HG02678 (cell line): ENCODE measurements around the gene ZRANB3.
"Not testable (repeated sequence)": the region's sequence is repeated elsewhere in the genome, so short reads cannot be mapped to it uniquely, and the experiment has no call there.

Experiments
- ATAC-seq: cut with Tn5 transposase; IDR thresholded peaks from one replicate; pipeline ENCODE4 v1.9.1; 2021; ENCODE audit warnings: mild to moderate bottlenecking, moderate library complexity; ENCODE audit not compliant: unreplicated experiment

The ZRANB3 gene

DNA sequence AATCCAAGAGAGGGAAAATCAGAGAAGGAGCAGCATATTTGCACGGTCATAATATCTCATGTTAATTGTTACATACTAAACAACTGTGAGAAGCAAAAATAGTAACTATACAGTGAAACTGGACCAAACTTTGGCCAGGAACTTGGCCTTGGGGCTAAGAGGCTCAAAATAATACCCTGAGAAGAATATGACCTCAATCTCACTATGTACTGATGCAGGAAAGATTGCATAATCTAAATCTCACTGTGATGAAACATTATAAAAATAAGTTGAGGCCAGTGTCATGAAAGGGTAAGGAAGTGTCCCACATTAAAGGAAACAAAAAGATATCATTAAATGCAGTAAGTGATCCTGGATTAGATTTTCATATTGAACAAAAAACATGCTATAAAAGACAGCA is 36.5 kb downstream of the ZRANB3 start:
- ATAC-seq, result no peak

DNA sequence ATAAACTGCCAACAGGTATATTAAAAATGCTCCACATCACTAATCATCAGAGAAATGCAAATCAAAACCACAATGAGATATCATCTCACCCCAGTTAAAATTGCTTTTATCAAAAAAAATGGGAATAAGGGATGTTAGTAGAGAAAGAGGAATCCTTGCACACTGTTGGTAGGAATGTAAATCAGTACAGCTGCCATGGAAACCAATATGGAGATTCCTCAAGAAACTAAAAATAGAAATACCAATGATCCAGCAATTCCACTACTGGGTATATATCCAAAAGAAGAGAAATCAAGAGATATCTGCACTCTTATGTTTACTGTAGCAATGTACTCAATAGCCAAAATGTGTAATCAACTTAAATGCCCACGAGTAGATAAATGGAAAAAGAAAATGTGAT is 40.6 kb downstream of the ZRANB3 start:
- ATAC-seq, result no peak

DNA sequence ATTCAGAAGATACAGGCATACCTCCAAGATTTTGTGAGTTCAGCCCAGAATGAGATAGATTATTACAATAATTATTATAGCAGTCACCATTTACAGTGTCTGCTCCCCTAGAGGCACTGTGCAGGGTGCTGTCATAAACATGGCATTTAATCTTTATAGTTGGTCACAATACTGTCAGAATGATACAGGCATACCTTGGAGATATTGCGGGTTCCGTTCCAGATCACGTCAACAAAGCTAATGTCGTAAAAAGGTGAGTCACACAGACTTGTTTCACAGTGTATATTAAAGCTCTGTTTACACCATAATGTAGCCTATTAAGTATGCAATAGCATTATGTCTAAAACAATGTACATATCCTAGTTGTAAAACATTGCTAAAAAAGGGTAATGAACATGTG is 45.6 kb downstream of the ZRANB3 start:
- no peak for ATAC-seq

DNA sequence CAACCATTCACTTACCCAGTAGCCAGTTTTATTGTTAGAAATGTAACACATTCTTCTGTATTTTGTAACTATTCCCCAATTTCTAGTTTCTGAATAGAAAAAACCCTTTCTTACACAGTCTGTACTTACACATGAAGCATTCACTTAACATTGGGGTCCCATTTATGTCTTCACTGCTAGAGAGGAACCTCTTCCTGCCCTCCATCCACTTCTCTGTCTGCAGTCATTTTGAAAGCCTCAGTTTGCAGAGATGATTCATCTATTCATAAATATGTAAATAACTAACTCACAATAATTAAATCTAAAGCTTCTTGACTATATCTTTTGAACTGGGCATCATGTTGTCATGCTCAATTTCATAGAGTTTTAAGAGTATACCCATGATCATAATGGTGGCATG is 55.9 kb downstream of the ZRANB3 start:
- ATAC-seq, result no peak

DNA sequence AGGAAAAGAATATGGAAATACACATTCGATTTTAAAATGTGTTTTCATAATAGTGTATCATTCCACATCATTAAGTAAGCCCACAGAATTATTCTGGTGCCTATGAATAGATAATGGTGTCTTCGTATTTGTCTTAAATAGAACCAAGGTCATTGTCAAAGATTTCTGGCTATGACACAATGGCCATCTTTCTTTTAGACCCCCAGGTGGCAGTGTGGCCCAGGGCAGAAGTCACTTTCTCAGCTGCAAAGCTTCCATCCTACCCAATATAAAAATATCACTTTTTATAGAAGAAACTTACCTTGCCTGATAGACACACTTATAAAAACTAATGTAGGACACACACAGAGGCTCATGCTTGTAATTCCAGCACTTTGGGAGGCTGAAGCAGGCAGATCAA is 57.5 kb downstream of the ZRANB3 start:
- no peak for ATAC-seq

DNA sequence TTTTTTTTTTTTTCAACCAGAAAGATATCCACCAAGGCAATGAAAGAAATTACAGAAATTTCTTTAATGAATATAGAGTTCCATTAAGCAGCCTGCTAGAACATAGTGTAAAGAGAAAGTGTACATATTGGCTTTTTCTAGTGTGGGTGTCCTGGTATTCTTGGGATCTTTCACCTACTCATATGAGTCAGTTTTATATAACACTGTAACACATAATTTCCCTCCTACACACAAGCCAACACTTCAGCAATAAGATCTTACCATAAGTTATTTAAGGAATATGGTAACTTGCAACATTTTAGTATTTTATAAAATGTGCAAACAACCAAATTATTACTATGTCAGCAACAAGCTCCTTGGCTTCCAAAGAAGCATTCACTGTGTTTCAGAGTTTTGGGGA is 59.9 kb downstream of the ZRANB3 start:
- no peak for ATAC-seq

DNA sequence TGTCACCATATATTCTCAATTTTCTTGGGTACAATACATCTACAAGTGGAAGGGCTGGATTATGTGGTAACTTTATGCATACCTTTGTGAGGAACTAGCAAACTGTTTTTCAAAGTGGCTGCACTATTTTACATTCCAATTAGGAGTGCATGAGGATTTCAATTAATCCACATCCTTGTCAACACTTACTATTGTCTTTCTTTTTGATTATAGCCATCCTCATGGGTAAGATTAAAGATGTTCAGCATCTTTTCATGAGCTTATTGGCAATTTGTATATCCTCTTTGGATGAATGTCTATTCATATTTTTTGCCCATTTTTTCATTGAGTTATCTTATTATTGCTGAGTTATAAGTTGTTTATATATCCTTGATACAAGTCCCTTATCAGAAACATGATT is 73.7 kb downstream of the ZRANB3 start:
- ATAC-seq, result no peak

DNA sequence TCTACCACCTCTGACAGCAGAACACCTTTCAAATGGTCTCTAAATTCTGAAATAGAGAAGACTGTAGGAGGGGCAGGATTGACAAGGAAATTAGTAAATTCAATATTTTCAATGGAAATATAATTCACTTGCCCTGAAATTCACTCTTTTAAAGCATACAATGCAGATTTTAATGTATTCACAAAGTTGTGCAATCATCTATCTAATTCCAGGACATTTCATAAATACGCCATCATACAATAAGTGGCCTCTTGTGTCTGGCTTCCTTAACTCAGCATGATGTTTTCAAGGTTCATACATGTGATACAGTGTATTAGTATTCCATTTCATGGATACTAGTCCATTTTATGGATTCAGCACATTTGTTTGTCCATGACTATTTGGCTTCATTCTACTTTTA is 74.2 kb downstream of the ZRANB3 start:
- ATAC-seq, result no peak

DNA sequence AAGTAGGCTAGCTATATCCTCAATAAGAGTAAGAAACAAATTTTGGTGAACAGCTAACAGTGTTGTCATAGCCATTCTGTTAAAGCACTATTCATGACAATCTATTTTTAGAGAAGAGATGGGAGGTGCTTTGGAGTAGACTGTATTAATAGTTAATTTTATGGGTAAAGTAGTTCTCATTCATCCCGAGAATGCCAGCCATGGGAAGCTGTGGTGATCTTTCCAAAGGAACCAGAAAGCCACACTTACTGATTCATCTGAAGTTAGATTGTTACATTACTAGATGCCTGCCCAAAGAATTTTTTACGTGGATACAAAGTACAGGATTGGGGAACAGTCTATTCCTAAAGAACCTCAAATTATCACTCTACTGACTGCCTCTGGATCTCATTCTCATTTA is 74.6 kb downstream of the ZRANB3 start:
- ATAC-seq, result no peak

DNA sequence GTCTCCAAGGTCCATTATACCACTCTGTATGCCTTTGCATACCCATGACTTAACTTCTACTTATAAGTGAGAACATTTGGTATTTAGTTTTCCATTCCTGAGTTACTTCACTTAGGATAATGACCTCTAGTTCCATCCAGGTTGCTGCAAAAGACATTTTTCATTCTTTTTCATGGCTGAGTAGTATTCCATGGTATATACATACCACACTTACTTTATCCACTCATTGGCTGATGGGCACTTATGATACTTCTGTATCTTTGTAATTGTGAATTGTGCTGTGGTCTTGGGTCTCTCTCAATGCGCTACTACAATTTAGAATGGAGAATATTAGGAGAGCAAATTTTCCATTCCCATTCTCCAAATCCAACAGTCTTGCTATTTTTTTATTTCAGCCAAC is 76.4 kb downstream of the ZRANB3 start:
- no peak for ATAC-seq

DNA sequence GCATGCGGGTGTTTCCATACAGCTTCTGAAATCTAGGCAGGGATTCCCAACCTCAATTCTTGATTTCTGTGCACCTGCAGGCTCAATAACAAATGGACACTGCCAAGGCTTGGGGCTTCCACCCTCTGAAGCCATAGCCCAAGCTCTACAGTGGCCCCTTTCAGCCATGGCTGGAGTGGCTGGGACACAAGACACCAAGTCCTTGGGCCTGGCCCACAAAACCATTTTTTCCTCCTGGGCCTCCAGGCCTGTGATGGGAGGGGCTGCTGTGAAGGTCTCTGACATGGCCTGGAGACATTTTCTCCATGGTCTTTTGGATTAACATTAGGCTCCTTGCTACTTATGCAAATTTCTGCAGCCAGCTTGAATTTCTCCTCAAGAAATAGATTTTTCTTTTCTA is 78.0 kb downstream of the ZRANB3 start:
- not testable (repeated sequence) for ATAC-seq

DNA sequence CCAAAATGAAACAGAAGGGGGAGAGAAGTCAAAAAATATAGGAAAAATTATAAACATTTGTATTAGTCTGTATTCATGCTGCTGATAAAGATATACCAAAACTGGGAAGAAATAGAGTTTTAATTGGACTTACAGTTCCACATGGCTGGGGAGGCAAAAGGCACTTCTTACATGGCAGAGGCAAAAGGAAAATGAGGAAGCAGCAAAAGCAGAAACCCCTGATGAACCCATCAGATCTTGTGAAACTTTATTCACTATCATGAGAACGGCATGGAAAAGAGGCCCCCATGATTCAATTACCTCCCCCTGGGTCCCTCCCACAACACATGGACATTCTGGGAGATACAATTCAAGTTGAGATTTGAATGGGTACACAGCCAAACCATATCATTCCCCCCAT is 79.1 kb downstream of the ZRANB3 start:
- no peak for ATAC-seq

DNA sequence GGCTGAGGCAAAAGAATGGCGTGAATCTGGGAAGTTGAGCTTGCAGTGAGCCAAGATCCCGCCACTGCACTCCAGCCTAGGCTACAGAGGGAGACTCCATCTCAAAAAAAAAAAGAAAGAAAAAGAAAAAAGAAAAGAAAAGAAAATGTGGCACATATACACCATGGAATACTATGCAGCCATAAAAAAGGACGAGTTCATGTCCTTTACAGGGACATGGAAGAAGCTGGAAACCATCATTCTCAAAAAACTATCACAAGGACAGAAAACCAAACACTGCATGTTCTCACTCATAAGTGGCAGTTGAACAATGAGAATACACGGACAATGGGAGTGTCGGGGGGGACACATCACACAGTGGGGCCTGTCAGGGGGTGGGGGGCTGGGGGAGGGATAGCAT is 88.0 kb downstream of the ZRANB3 start:
- not testable (repeated sequence) for ATAC-seq

DNA sequence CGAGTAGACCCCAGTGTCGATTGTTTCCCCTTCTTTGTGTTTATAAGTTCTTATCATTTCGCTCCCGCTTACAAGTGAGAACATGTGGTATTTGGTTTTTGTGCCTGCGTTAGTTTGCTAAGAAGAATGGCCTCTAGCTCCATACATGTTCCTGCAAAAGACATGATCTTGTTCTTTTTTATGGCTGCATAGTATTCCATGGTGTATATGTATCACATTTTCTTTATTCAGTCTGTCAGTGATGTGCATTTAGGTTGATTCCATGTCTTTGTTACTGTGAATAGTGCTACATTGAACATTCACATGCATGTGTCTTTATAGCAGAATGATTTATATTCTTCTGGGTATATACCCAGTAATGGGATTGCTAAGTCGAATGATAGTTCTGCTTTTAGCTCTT is 95.9 kb downstream of the ZRANB3 start:
- ATAC-seq, result not testable (repeated sequence)

DNA sequence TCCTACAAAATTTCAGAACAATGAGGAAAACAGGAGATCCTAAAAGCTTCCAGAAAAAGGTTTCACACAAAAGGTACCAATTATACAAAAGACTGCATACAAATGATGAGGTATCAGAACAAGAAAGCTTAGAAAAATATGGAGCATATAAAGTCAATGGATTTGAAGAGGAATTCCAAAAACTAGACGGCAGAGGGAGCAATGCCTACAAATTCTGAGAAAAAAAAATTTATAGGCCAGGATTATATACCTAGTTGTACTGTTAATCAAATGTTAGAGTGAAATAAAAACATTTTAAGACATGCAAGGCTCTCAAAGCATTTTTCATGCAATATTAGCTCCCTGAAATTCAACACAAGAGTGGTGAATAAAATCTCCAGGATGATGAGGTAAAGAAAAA is 106.2 kb downstream of the ZRANB3 start:
- no peak for ATAC-seq

DNA sequence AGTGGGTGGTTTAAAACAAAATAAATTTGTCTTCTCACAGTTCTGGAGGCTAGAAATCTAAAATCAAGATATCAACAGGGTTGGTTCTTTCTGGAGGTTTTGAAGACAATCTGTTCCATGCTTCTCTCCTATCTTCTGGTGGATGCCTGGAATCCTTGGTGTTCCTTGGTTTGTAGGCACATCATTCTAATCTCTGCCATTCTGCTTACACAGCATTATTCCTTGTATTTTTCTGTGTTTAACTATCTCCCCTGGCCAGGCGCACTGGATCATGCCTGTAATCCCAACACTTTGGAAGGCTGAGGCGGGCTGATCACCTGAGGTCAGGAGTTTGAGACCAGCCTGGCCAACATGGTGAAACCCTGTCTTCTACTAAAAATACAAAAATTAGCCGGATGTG is 108.1 kb downstream of the ZRANB3 start:
- no peak for ATAC-seq

DNA sequence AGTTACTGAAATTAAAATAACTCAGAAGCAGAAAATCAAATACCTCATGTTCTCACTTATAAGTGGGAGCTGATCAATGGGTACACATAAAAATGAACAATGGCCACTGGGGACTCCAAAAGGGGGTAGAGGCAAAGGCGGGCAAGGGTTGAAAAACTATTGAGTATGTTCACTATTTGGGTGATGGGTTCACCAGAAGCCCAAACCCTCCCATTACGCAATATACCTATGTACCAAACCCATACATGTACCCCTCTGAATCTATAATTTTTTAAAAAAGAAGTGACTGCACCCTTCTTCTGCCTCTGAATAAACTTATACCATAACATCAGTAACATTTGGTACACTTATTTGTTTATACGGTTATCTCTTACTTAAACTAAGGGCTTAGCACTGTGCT is 119.4 kb downstream of the ZRANB3 start:
- no peak for ATAC-seq

DNA sequence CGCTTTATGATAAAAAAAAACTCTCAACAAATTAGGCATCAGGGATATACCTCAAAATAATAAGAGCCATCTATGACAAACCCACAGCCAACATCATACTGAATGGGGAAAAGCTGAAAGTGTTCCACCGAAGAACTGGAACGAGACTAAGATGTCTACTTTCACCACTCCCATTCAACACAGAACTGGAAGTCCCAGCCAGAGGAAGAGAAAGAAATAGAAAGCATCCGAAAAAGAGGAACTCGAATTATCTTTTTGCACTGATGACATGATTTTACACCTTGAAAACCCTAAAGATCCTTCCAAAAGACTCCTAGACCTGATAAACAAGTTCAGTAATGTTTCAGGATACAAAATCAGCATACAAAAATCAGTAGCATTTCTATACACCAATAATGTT is 121.6 kb downstream of the ZRANB3 start:
- no peak for ATAC-seq

DNA sequence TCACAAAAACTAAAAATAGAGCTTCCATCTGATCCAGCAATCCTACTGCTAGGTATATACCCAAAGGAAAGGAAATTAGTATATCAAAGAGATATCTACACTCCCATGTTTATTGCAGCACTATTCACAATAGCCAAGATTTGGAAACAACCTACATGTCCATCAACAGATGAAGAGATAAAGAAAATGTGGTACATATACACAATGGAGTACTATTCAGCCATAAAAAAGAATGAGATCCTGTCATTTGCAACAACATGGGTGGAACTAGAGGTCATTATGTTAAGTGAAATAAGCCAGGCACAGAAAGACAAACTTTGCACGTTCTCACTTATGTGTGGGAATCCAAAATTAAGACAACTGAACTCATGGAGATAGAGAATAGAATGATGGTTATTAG is 134.8 kb downstream of the ZRANB3 start:
- not testable (repeated sequence) for ATAC-seq

DNA sequence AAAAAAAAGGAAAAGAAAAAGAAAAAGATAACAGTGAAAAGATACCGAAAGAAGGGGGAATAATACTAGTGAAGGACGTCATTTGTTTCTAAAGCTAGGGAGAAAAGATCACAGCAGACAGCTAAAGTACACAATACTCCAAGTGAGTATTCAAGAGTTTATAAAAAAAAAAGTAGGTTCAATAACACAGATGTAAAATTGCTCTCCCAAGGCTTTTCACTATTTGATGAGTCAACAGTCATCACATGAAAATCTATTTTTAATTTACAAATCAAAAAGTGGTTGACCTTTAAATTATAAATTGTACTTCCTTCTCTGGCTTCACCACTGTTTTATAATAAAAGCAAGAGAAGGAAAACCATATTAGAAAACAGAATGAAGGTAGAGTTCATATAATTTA is 144.0 kb downstream of the ZRANB3 start:
- ATAC-seq, result no peak

DNA sequence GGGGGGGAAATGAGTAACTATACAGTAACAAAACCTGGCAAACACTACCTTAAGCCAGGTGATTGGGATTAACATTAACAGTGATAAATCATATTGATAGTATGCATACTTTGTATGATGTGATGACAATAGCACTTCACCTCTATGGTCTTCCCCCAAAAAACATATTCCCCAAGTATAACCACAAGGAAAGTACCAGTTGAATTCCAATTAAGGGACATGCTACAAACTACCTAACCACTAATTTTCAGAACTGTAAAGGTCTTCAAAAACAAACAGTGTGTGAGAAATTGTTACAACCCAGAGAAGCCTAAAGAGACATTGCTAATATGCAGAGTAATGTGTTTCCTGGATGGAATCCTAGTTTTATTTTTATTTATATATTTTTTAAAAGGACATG is 152.4 kb downstream of the ZRANB3 start:
- ATAC-seq, result no peak

DNA sequence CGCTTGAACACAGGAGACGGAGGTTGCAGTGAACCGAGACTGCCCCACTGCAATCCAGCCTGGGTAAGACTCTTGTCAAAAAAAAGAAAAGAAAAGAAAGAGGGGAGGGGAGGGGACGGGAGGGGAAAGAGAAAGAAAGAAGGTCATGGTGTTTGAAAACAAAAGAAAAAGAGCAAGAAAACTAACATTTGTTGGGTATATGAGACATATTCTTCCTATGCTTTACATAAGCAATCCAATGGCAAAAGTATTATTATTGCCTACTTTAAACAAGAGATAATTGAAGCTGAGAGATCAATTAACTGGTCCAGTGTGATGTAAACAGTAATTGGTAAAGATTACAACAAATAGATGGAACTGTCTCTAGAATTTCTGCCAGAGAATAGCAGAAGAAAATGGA is 157.3 kb downstream of the ZRANB3 start:
- ATAC-seq, result no peak

DNA sequence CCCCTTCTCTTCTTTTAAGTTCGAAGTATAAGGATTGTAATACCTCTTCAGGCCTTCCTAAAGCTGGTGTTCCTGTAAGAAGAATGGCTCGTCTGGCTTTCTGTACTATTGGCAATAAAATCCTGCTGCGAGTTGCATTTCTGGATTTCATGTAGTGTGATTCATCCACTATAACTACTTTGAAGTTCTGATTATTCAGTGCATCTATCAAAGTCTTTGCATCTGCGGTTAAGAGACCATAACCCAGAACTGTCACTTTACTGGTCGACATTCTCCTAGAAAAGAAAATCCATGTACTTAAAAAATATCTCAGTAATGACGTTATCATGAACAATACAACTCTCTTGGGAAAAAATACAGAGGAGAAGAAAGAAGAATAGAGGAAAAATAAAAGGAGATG is 181.1 kb downstream of the ZRANB3 start:
- ATAC-seq, result no peak

DNA sequence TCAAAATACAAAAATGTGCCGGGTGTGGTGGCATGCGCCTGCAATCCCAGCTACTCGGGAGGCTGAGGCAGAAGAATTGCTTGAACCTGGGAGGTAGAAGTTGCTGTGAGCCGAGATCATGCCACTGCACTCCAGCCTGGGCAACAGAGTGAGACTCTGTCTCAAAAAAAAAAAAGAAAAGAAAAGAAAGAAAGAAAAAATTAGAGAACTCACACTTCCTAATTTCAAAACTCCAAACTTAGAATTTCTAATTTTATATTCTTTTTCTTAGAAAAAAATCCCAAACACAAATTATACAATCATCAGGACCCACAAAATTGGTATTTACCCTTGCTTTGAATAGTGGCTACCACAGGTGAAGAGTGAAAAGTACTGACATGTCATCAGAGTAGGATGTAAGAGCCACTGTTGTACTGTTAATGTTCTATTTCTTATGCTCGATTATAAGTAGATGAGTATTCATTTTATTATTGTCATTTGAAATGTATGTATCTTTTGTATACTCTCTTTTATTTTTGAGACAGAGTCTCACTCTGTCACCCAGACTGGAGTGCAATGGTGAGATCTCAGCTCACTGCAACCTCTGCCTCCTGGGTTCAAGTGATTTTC is 182.8 kb downstream of the ZRANB3 start:
- not testable (repeated sequence) for ATAC-seq
